GM20000 (cell line): Measurements from ENCODE around the gene EPHB6.

Experiments
- DNase-seq: peaks from one replicate; pipeline ENCODE4 v3.0.0; 2012; ENCODE audit warnings: low spot score
- TF ChIP-seq, protein P1 (sequence below): IDR thresholded peaks from 2 replicates; pipeline ENCODE4 v1.5.1; 2012; ENCODE audit warnings: mild to moderate bottlenecking, control low read depth; ENCODE audit errors: extremely low read depth, missing control alignments

EPHB6 gene

GRCh38 chr7:142815134-142815533, 39.7 kb upstream of the EPHB6 start:
- DNase-seq, result no peak
- TF ChIP-seq, protein P1, sequence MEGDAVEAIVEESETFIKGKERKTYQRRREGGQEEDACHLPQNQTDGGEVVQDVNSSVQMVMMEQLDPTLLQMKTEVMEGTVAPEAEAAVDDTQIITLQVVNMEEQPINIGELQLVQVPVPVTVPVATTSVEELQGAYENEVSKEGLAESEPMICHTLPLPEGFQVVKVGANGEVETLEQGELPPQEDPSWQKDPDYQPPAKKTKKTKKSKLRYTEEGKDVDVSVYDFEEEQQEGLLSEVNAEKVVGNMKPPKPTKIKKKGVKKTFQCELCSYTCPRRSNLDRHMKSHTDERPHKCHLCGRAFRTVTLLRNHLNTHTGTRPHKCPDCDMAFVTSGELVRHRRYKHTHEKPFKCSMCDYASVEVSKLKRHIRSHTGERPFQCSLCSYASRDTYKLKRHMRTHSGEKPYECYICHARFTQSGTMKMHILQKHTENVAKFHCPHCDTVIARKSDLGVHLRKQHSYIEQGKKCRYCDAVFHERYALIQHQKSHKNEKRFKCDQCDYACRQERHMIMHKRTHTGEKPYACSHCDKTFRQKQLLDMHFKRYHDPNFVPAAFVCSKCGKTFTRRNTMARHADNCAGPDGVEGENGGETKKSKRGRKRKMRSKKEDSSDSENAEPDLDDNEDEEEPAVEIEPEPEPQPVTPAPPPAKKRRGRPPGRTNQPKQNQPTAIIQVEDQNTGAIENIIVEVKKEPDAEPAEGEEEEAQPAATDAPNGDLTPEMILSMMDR, result no peak

GRCh38 chr7:142817506-142817905, 37.4 kb upstream of the EPHB6 start:
- no peak for DNase-seq
- TF ChIP-seq, protein P1, result no peak

DNA sequence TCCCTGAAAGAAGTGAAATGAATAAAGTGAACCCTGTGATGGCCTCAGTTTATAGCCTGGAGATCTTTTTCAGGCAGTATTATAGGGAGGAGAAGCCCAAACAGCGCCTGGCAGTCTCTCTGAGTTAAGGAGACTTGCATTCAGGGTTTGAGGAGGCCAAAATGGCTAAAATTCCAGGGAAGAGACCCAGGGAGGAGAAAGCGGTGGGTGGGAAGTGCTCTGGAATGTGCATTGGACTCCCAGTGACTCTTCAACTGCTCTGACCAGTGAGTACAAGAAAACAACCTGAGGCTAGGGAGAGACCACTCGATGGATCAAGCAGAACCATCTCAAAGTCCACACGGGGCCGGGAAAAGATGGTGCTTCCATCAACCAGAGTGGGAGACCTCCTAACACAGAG, 35.3 kb upstream of the EPHB6 start:
- no peak for DNase-seq
- TF ChIP-seq, protein P1, result no peak

DNA sequence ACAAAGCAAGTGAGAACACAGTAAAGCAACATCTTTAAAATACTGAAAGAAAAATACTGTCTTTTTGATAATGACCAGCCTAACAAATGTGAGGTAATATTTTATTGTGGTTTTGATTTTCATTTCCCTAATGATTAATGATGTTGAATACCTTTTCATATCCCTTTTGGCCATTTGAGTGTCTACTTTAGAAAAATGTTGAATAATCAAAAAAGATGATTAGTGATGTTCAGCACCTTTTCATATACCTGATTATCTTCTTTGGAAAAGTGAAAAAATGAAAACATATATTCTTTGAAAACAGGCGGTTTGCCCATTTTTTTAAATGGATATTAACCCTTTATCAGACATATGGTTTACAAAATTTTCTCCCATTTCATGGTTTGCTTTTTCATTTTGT, 32.2 kb upstream of the EPHB6 start:
- no peak for DNase-seq
- TF ChIP-seq, protein P1, result no peak

DNA sequence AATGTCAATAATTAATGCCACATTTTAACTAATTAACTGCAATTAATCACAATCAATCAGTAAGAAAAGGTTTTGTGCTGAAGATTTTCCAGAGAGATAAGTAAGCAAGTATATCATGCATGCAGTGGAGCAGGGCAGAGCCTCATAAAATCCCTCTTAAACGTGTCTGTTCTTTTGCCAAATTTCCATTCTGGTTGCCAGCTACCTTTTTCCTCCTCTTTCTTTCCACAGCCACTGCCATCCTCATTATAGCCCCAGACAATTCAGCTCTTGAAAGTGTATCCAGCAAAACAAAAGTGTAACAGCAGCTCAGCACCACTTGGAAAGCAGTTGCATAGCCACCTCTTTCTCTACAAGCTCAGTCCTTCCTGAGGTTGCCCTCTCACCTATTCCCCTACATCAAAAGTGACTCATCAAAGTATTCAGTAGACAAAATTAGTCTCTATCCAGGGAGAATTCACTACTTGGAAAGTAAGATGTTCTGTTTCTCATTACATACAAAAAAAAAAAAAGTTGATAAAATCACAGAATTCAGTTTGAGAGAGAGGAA, 26.9 kb upstream of the EPHB6 start:
- TF ChIP-seq, protein P1, result no peak
- DNase-seq, result no peak

GRCh38 chr7:142832417-142832816, 22.5 kb upstream of the EPHB6 start:
- no peak for DNase-seq
- TF ChIP-seq, protein P1, result no peak

DNA sequence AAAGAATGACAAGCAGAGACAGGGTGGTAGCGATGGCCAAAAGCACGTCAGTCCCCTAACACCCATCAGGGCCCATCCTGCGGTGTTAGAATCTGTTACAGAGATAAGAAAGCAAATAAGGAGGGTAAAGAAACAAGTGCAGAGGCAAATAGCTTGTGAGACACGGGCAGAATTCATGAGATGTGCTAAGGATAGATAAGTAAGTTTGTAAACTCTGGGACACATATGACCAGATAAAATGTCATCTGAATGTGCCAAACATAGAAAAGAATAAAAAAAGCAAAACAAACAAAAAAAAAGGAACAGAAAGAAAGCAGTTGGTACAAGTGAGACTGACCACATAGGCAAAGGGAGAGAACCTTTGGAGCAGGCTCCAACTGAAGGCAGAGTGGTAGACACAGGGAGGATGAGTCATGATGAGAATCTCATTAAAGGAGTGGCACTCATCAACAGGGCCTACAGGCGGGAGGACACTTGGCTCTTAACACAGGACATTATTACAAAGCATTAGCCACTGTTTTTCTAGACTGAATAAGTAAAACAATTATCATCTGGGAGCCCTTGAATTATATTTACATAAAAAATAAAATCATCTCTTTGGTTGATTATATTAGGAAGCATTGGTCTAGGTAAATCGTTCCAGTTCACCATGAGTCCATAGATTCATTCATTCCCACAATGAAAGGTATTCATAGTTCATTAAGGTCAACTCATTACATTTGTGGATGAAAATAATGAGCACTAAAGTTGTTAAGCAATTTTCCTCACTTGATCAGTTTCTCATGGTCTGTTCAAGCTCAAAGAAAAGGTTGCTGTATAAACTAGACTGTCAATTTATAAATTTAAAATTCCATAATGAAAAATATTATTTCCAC, 21.5 kb upstream of the EPHB6 start:
- TF ChIP-seq, protein P1, result no peak
- DNase-seq, result no peak
